HG03095 (cell line): Measurements from ENCODE around the gene MT1H.
"Not testable (repeated sequence)": the region's sequence is repeated elsewhere in the genome, so short reads cannot be mapped to it uniquely, and the experiment has no call there.

Source experiments
- ATAC-seq: cut with Tn5 transposase; IDR thresholded peaks from one replicate; pipeline ENCODE4 v1.9.1; 2021; ENCODE audit warnings: moderate library complexity; ENCODE audit not compliant: unreplicated experiment

The MT1H gene

GRCh38 chr16:56664506-56664905 lies 5.1 kb upstream of the MT1H start:
- ATAC-seq: no peak

GRCh38 chr16:56665286-56666261 lies 4.0 kb upstream of the MT1H start:
- not testable (repeated sequence) for ATAC-seq

- ATAC-seq: no peak
Observed at GRCh38 chr16:56667581-56668571, 1.7 kb upstream of the MT1H start, which contains the start of gene MT1G. MT1G (minus strand) TSS chr16:56668065; CDS start chr16:56667993, 72 bp downstream.

GRCh38 chr16:56669840-56670619 lies 416 bp downstream of the MT1H start:
- no peak for ATAC-seq

GRCh38 chr16:56670620-56670934 lies 963 bp downstream of the MT1H start:
- no peak for ATAC-seq

GRCh38 chr16:56671691-56672090 lies 2.1 kb downstream of the MT1H start:
- not testable (repeated sequence) for ATAC-seq

- ATAC-seq: not testable (repeated sequence)
Observed at GRCh38 chr16:56672171-56672570, 2.6 kb downstream of the MT1H start.

- no peak for ATAC-seq
Observed at GRCh38 chr16:56672761-56673536, 3.3 kb downstream of the MT1H start.

GRCh38 chr16:56673921-56674320 lies 4.3 kb downstream of the MT1H start:
- no peak for ATAC-seq

GRCh38 chr16:56674570-56674969 lies 5.0 kb downstream of the MT1H start:
- ATAC-seq: not testable (repeated sequence)

- no peak for ATAC-seq
Observed at GRCh38 chr16:56675685-56676210, 6.1 kb downstream of the MT1H start.

- ATAC-seq: no peak
Observed at GRCh38 chr16:56677474-56677873, 7.9 kb downstream of the MT1H start.

- ATAC-seq: no peak
Observed at GRCh38 chr16:56679078-56679730, 9.6 kb downstream of the MT1H start.

GRCh38 chr16:56679818-56680217 lies 10.2 kb downstream of the MT1H start:
- no peak for ATAC-seq

- peak; percentile 99 for ATAC-seq
Observed at GRCh38 chr16:56681939-56682702, 12.5 kb downstream of the MT1H start, which contains the start of gene MT1X. MT1X (plus strand) TSS chr16:56682470; CDS start chr16:56682541, 71 bp downstream.

GRCh38 chr16:56682703-56683397 lies 13.2 kb downstream of the MT1H start:
- no peak for ATAC-seq

- no peak for ATAC-seq
Observed at GRCh38 chr16:56683424-56684172, 14.0 kb downstream of the MT1H start.
